HepG2 (cell line): ENCODE data around the gene ZFP90. TPM values are rescaled to one million over a fixed set of nuclear protein-coding genes. Genes with fewer than 3 reads are reported as not detected.

Experiments used
- ATF7-NPFF ChIP-seq: sonication (generic); formaldehyde crosslinking; IDR thresholded peaks from 2 replicates; pipeline ENCODE4 v1.8.1; 2023; ENCODE audit warnings: mild to moderate bottlenecking, low read depth, missing genetic modification reagents, moderate library complexity
- BHLHE40 ChIP-seq: IDR thresholded peaks from 2 replicates; pipeline ENCODE4 v1.6.1; 2011; ENCODE audit warnings: low read length, improper control_type of control experiment
- BORCS8-MEF2B ChIP-seq: sonication (generic); formaldehyde crosslinking; IDR thresholded peaks from 2 replicates; pipeline ENCODE4 v1.8.0; 2022; ENCODE audit warnings: mild to moderate bottlenecking, missing genetic modification reagents
- CREB1 ChIP-seq, 2 experiments: fragments of 450-650 bp in 1 of 2; IDR thresholded peaks; 2 replicates each; pipeline ENCODE4 v1.6.1; 2016 to 2017; ENCODE audit warnings: control low read depth in 1 of 2, mild to moderate bottlenecking in 1 of 2, missing compliant biosample characterization in 1 of 2, missing genetic modification characterization in 1 of 2
- FOXK1 ChIP-seq: sonication (generic); formaldehyde crosslinking; IDR thresholded peaks from 2 replicates; pipeline ENCODE4 v1.4.0; 2020; ENCODE audit warnings: low read depth, missing genetic modification reagents, borderline replicate concordance
- GTF3A ChIP-seq: sonication (generic); formaldehyde crosslinking; conservative IDR thresholded peaks from 2 replicates; pipeline ENCODE4 v1.4.0; 2020; ENCODE audit warnings: mild to moderate bottlenecking, missing genetic modification reagents
- JDP2 ChIP-seq: sonication (generic); formaldehyde crosslinking; IDR thresholded peaks from 2 replicates; pipeline ENCODE4 v1.8.1; 2022; ENCODE audit warnings: missing genetic modification reagents, borderline replicate concordance
- KDM5A ChIP-seq: fragments of 200-600 bp; sonication (generic); IDR thresholded peaks from 2 replicates; pipeline ENCODE4 v1.7.0; 2018; ENCODE audit warnings: antibody characterized with exemption, mild to moderate bottlenecking, low read length, borderline replicate concordance
- KLF16 ChIP-seq, 2 experiments: sonication (generic) in 1 of 2; formaldehyde crosslinking in 1 of 2; IDR thresholded peaks; 2 replicates each; pipeline versions ENCODE4 v1.6.1 to v1.8.0; 2016 to 2023; ENCODE audit warnings: missing genetic modification reagents in 2 of 2, missing compliant biosample characterization in 1 of 2
- MED1 ChIP-seq: sonication (generic); formaldehyde crosslinking; IDR thresholded peaks from 2 replicates; pipeline ENCODE4 v1.4.0; 2020; ENCODE audit warnings: missing genetic modification reagents
- MIER3 ChIP-seq: IDR thresholded peaks from 2 replicates; pipeline ENCODE4 v1.6.1; 2016; ENCODE audit warnings: missing compliant biosample characterization, borderline replicate concordance
- MLXIP ChIP-seq: sonication (generic); formaldehyde crosslinking; IDR thresholded peaks from 2 replicates; pipeline ENCODE4 v1.9.0; 2021; ENCODE audit warnings: missing genetic modification reagents, borderline replicate concordance
- RBM22 ChIP-seq: fragments of 200-400 bp; formaldehyde crosslinking; optimal IDR thresholded peaks from 2 replicates; pipeline ENCODE3; 2017; ENCODE audit warnings: mild to moderate bottlenecking, low read length, moderate library complexity
- SSRP1 ChIP-seq: IDR thresholded peaks from 2 replicates; pipeline ENCODE4 v1.6.1; 2016; ENCODE audit warnings: control low read depth
- THYN1 ChIP-seq: sonication (generic); formaldehyde crosslinking; IDR thresholded peaks from 2 replicates; pipeline ENCODE4 v1.8.1; 2023; ENCODE audit warnings: low read depth, mild to moderate bottlenecking, moderate library complexity, missing genetic modification reagents, borderline replicate concordance
- ZNF333 ChIP-seq: sonication (generic); formaldehyde crosslinking; IDR thresholded peaks from 2 replicates; pipeline ENCODE4 v1.4.0; 2020; ENCODE audit warnings: mild to moderate bottlenecking, missing genetic modification reagents, borderline replicate concordance
- ZNF337 ChIP-seq: sonication (generic); formaldehyde crosslinking; IDR thresholded peaks from 2 replicates; pipeline ENCODE4 v1.5.1; 2020; ENCODE audit warnings: missing genetic modification reagents, low read depth, mild to moderate bottlenecking, borderline replicate concordance
- ZNF44 ChIP-seq: sonication (generic); formaldehyde crosslinking; IDR thresholded peaks from 2 replicates; pipeline ENCODE4 v1.5.1; 2020; ENCODE audit warnings: mild to moderate bottlenecking, missing genetic modification reagents
- ZNF772 ChIP-seq: sonication (generic); formaldehyde crosslinking; IDR thresholded peaks from 2 replicates; pipeline ENCODE4 v1.5.0; 2020; ENCODE audit warnings: mild to moderate bottlenecking, missing genetic modification reagents
- ZSCAN12 ChIP-seq: sonication (generic); formaldehyde crosslinking; IDR thresholded peaks from 2 replicates; pipeline ENCODE4 v1.9.0; 2021; ENCODE audit warnings: mild to moderate bottlenecking, missing genetic modification reagents
- polyA plus RNA-seq, 8 experiments: library from polyadenylated mRNA; depleted of rRNA in 3 of 8; stranded (reverse) in 7 of 8; unstranded in 1 of 8; fragments of >200 nt; fragmentation: Illumina TruSeq in 4 of 8; extraction: Trizol in 4 of 8; gene quantifications; 2 replicates each; pipeline versions ENCODE4 v1.2.1 to v1.2.3, GENCODE V29; 2011 to 2016; ENCODE audit warnings: low read depth in 4 of 8, missing spikeins in 1 of 8, mixed read lengths in 1 of 8; ENCODE audit not compliant: insufficient read depth in 1 of 8
- total RNA-seq, 5 experiments: library from RNA; depleted of rRNA; stranded (reverse); fragments of >200 nt; fragmentation: Illumina TruSeq; extraction: Trizol; gene quantifications; 2 replicates each; pipeline ENCODE4 v1.2.3, GENCODE V29; 2016; ENCODE audit warnings: low read depth in 1 of 5
- TF ChIP-seq, protein P1 (sequence below): IDR thresholded peaks from 2 replicates; pipeline ENCODE4 v1.6.1; 2016
- TF ChIP-seq, protein P2 (sequence below): sonication (generic); formaldehyde crosslinking; IDR thresholded peaks from 2 replicates; pipeline ENCODE4 v1.8.1; 2023; ENCODE audit warnings: missing genetic modification reagents, inconsistent platforms, borderline replicate concordance
- TF ChIP-seq, protein P3 (sequence below): sonication (generic); formaldehyde crosslinking; IDR thresholded peaks from 2 replicates; pipeline ENCODE4 v1.8.1; 2023; ENCODE audit warnings: mild to moderate bottlenecking, inconsistent platforms, moderate library complexity, missing genetic modification reagents, borderline replicate concordance

Gene ZFP90
- total and polyA plus RNA-seq, 2 of the 13 experiments (the other 11 are each of a cell fraction or from before 2014, with no cell fraction given), result 17.6 to 18.9 TPM

GRCh38 chr16:68590201-68590994 lies 51.3 kb downstream of the ZFP90 start (continued):
- TF ChIP-seq, protein P1, sequence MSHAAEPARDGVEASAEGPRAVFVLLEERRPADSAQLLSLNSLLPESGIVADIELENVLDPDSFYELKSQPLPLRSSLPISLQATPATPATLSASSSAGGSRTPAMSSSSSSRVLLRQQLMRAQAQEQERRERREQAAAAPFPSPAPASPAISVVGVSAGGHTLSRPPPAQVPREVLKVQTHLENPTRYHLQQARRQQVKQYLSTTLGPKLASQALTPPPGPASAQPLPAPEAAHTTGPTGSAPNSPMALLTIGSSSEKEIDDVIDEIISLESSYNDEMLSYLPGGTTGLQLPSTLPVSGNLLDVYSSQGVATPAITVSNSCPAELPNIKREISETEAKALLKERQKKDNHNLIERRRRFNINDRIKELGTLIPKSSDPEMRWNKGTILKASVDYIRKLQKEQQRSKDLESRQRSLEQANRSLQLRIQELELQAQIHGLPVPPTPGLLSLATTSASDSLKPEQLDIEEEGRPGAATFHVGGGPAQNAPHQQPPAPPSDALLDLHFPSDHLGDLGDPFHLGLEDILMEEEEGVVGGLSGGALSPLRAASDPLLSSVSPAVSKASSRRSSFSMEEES (CRISPR knock-in tag), result no peak
- no peak for TF ChIP-seq RBM22
- TF ChIP-seq JDP2, result no peak
- TF ChIP-seq ZNF44 (CRISPR knock-in tag), result 0 out of 2 replicates have a peak, but pooled peaks have one; percentile 54
- no peak for TF ChIP-seq ZNF337 (CRISPR knock-in tag)
- TF ChIP-seq, protein P2, sequence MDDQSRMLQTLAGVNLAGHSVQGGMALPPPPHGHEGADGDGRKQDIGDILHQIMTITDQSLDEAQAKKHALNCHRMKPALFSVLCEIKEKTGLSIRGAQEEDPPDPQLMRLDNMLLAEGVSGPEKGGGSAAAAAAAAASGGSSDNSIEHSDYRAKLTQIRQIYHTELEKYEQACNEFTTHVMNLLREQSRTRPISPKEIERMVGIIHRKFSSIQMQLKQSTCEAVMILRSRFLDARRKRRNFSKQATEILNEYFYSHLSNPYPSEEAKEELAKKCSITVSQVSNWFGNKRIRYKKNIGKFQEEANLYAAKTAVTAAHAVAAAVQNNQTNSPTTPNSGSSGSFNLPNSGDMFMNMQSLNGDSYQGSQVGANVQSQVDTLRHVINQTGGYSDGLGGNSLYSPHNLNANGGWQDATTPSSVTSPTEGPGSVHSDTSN (CRISPR knock-in tag), result no peak
- no peak for TF ChIP-seq KDM5A
- no peak for TF ChIP-seq ZSCAN12 (CRISPR knock-in tag)
- TF ChIP-seq KLF16 (CRISPR knock-in tag; IDR thresholded peaks at IDR 0.05), result peak in 1 of 2 experiments; percentile 65; a peak in 1 of 4 replicates
- no peak for TF ChIP-seq MLXIP (CRISPR knock-in tag)
- no peak for TF ChIP-seq ZNF333
- no peak for TF ChIP-seq SSRP1 (CRISPR knock-in tag)
- no peak for TF ChIP-seq ATF7-NPFF (CRISPR knock-in tag)
- TF ChIP-seq FOXK1 (CRISPR knock-in tag), result no peak
- TF ChIP-seq ZNF772 (CRISPR knock-in tag), result no peak; the same call in 1 of the 2 replicates
- TF ChIP-seq BHLHE40, result no peak; the same call in 1 of the 2 replicates
- TF ChIP-seq MIER3 (CRISPR knock-in tag), result no peak
- peak; percentile 38; the same call in 1 of the 2 replicates for TF ChIP-seq MED1
- TF ChIP-seq, protein P3, sequence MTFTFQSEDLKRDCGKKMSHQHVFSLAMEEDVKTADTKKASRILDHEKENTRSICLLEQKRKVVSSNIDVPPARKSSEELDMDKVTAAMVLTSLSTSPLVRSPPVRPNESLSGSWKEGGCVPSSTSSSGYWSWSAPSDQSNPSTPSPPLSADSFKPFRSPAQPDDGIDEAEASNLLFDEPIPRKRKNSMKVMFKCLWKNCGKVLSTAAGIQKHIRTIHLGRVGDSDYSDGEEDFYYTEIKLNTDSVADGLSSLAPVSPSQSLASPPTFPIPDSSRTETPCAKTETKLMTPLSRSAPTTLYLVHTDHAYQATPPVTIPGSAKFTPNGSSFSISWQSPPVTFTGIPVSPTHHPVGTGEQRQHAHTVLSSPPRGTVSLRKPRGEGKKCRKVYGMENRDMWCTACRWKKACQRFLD (CRISPR knock-in tag), result no peak
- no peak for TF ChIP-seq THYN1 (CRISPR knock-in tag)
- peak; percentile 54; the same call in 1 of the 2 replicates for TF ChIP-seq BORCS8-MEF2B (CRISPR knock-in tag)
- TF ChIP-seq GTF3A (CRISPR knock-in tag), result no peak
- TF ChIP-seq CREB1 (IDR thresholded peaks at IDR 0.05), result no peak
- no peak for TF ChIP-seq CREB1 (CRISPR knock-in tag; IDR thresholded peaks at IDR 0.05)
